Measurements from ENCODE around the gene IQCE. TPM values are rescaled to one million over a fixed set of nuclear protein-coding genes. Genes with fewer than 3 reads are reported as not detected.
A peak's percentile ranks its signal among the peaks of the same experiment; 100 is the strongest.

Gene IQCE
- total RNA-seq, 1 donor from 2014 or later: 17.0 TPM

DNA sequence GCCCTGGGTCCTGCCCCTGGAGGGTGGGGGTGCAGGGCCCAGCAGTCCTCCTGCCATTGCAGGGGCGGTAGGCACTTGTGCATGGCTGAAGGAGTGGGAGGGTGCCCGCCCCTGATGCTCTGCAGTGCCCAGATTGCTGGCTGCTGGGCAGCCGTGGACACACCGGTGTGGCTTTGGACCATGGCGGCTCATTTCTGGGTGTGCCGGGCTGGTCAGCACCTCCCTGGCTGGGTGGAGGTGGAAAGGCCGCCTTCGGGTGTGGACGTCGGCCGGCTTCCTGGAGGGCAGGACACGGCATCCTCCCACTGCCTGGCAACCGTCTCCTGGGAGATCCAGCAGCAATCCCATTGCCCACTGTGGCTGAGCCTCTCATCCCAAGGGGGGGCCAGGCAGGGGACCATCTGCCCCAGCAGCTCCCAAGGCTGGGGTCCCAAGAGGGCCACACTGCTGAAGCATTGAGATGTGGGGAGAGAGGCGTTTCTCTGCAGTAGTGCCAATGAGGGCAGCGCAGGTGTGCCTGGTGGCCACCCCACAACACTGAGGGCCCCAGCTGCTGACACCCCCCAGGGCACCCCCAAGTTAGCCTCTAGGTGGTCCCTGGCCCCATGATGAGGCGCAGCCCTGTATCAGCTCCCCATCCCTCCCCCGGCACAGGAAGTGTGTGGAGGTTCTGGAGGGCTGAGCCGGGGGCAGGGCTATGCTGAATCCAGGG, 85.9 kb downstream of the IQCE start:
- H3K4me1 Mint-ChIP-seq (ENCODE audit: unreplicated experiment): peaks cover 63% of the 10 kb centered on the region

GRCh38 chr7:2645274-2645868, 86.6 kb downstream of the IQCE start:
- TF ChIP-seq, protein P1, sequence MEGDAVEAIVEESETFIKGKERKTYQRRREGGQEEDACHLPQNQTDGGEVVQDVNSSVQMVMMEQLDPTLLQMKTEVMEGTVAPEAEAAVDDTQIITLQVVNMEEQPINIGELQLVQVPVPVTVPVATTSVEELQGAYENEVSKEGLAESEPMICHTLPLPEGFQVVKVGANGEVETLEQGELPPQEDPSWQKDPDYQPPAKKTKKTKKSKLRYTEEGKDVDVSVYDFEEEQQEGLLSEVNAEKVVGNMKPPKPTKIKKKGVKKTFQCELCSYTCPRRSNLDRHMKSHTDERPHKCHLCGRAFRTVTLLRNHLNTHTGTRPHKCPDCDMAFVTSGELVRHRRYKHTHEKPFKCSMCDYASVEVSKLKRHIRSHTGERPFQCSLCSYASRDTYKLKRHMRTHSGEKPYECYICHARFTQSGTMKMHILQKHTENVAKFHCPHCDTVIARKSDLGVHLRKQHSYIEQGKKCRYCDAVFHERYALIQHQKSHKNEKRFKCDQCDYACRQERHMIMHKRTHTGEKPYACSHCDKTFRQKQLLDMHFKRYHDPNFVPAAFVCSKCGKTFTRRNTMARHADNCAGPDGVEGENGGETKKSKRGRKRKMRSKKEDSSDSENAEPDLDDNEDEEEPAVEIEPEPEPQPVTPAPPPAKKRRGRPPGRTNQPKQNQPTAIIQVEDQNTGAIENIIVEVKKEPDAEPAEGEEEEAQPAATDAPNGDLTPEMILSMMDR (IDR thresholded peaks at IDR 0.05): no peak
- H3K27me3 Mint-ChIP-seq (ENCODE audit: unreplicated experiment): no peaks in the 10 kb centered on the region
- H3K9me3 Mint-ChIP-seq (ENCODE audit: unreplicated experiment): no peaks in the 10 kb centered on the region
- H3K4me1 Mint-ChIP-seq (ENCODE audit: unreplicated experiment): peaks cover 62% of the 10 kb centered on the region
- peaks cover 3% of the 10 kb centered on the region for H3K36me3 Mint-ChIP-seq (ENCODE audit: unreplicated experiment)
- DNase-seq (ENCODE audit: extremely low spot score, unreplicated experiment): no peak
- no peak overlapping the region for H3K4me3 Mint-ChIP-seq (ENCODE audit: unreplicated experiment)
- H3K27ac Mint-ChIP-seq (ENCODE audit: unreplicated experiment): peak overlapping the region; percentile 85

More for the DNA sequence above, 85.9 kb downstream of the IQCE start:
- Mint-ChIP-seq H3K27ac (ENCODE audit: unreplicated experiment) (peak overlapping the region; percentile 85), H3K4me3 (ENCODE audit: unreplicated experiment) (peak overlapping the region; percentile 45), H3K9me3 (ENCODE audit: unreplicated experiment) (no peaks in the 10 kb centered on the region), H3K27me3 (ENCODE audit: unreplicated experiment) (no peaks in the 10 kb centered on the region), H3K36me3 (ENCODE audit: unreplicated experiment) (peaks cover 2% of the 10 kb centered on the region)
- TF ChIP-seq, protein P1 (IDR thresholded peaks at IDR 0.05): no peak
- no peak for DNase-seq (ENCODE audit: extremely low spot score, unreplicated experiment)

DNA sequence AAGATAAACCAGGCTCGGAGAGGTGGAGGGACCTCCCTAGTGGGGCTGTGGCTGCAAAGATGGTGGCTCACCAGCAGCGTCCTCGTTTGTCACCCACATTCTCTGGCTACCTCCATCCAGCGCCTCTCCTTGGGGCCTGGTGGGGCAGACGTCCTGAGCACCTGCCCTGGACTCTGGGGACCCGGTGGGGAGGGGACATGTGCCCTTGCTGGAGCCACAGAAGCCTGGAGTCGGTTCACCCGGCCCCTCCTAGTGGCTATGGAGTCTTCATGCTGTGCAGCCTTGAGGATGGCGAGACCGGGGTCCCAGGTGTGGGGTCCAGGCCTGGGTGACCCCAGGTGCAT, 87.5 kb downstream of the IQCE start:
- TF ChIP-seq, protein P1 (IDR thresholded peaks at IDR 0.05): no peak
- H3K4me3 Mint-ChIP-seq (ENCODE audit: unreplicated experiment): no peak overlapping the region
- H3K9me3 Mint-ChIP-seq (ENCODE audit: unreplicated experiment): no peaks in the 10 kb centered on the region
- H3K36me3 Mint-ChIP-seq (ENCODE audit: unreplicated experiment): peaks cover 8% of the 10 kb centered on the region
- no peaks in the 10 kb centered on the region for H3K27me3 Mint-ChIP-seq (ENCODE audit: unreplicated experiment)
- H3K4me1 Mint-ChIP-seq (ENCODE audit: unreplicated experiment): peaks cover 59% of the 10 kb centered on the region
- H3K27ac Mint-ChIP-seq (ENCODE audit: unreplicated experiment): no peak overlapping the region
- no peak for DNase-seq (ENCODE audit: extremely low spot score, unreplicated experiment)

- Mint-ChIP-seq H3K4me3 (ENCODE audit: unreplicated experiment) (no peak overlapping the region), H3K9me3 (ENCODE audit: unreplicated experiment) (no peaks in the 10 kb centered on the region)
These were observed 88.1 kb downstream of the IQCE start for GRCh38 chr7:2646680-2647571.

More at GRCh38 chr7:2646680-2647571, 88.1 kb downstream of the IQCE start:
- no peak for DNase-seq (ENCODE audit: extremely low spot score, unreplicated experiment)
- Mint-ChIP-seq H3K36me3 (ENCODE audit: unreplicated experiment) (peaks cover 11% of the 10 kb centered on the region), H3K27ac (ENCODE audit: unreplicated experiment) (no peak overlapping the region), H3K4me1 (ENCODE audit: unreplicated experiment) (peaks cover 56% of the 10 kb centered on the region), H3K27me3 (ENCODE audit: unreplicated experiment) (no peaks in the 10 kb centered on the region)
- TF ChIP-seq, protein P1 (IDR thresholded peaks at IDR 0.05): no peak
